Esophagus squamous epithelium (tissue), 5 donors: ENCODE results near the gene RFTN2. TPM values are rescaled to one million over a fixed set of nuclear protein-coding genes. Genes with fewer than 3 reads are reported as not detected.
A peak's percentile ranks its signal among the peaks of the same experiment; 100 is the strongest.

Experiments
- DNase-seq: peaks from one replicate; lab custom pipeline; 2025; lab: John Stamatoyannopoulos, UW
- H3K27ac ChIP-seq, 4 donors: fragments of 200-600 bp; sonication (generic); one replicate each; pipeline ENCODE4 v1.5.1; 2016 to 2019; ENCODE audit warnings: mild to moderate bottlenecking in 1 of 4
- H3K27me3 ChIP-seq, 4 donors: fragments of 200-600 bp; sonication (generic); 1 replicate in 3 of 4; 2 replicates in 1 of 4; pipeline versions ENCODE4 v1.5.1 to v1.6.0; 2017 to 2021; ENCODE audit warnings: antibody characterized with exemption in 1 of 4
- H3K36me3 ChIP-seq, 3 donors: fragments of 200-600 bp; sonication (generic); one replicate each; pipeline ENCODE4 v1.5.1; 2016 to 2019
- H3K4me1 ChIP-seq, 3 donors: fragments of 200-600 bp; sonication (generic); one replicate each; pipeline ENCODE4 v1.5.1; 2017 to 2019
- H3K4me3 ChIP-seq, 4 donors: fragments of 200-600 bp; sonication (generic); 1 replicate in 3 of 4; 2 replicates in 1 of 4; pipeline ENCODE4 v1.5.1; 2016 to 2019; ENCODE audit warnings: mild to moderate bottlenecking in 2 of 4, moderate library complexity in 1 of 4
- H3K9me3 ChIP-seq, 3 donors: fragments of 200-600 bp; sonication (generic); one replicate each; pipeline ENCODE4 v1.5.1; 2016 to 2019
- CTCF ChIP-seq, 6 experiments: fragments of 450-650 bp in 4 of 6; fragments of 200-600 bp in 2 of 6; sonication (generic) in 2 of 6; IDR thresholded peaks; one replicate each; pipeline ENCODE4 v1.5.1; 2016 to 2019; ENCODE audit warnings: antibody characterized with exemption in 6 of 6, mild to moderate bottlenecking in 4 of 6, moderate library complexity in 4 of 6
- POLR2A ChIP-seq, 4 donors: fragments of 450-650 bp; IDR thresholded peaks; one replicate each; pipeline ENCODE4 v1.6.1; 2017; ENCODE audit warnings: antibody characterized with exemption in 4 of 4, mild to moderate bottlenecking in 4 of 4, moderate library complexity in 3 of 4
- WGBS, 2 donors: methylation state at CpG; one replicate each; pipeline ENCODE4 v1.1.5; 2018; 5-methylcytosine and 5-hydroxymethylcytosine counted together
- intact Hi-C: fragments of 100-400 bp; cut with DNase I; formaldehyde crosslinking; loops from one replicate; pipeline ENCODE4 v1.15.0; 2022
- total RNA-seq, 4 donors: library from RNA; depleted of rRNA; stranded (reverse); fragments of >200 nt; gene quantifications; one replicate each; pipeline ENCODE4 v1.1.0, GENCODE V29; 2016
- donor health status: DM: yes; HTN: yes; CAD: no.

Gene RFTN2
- total RNA-seq, 4 donors from 2014 or later, result 1.4 to 7.4 (median 2.7) TPM; not detected in 1

GRCh38 chr2:197614532-197614931 is 60.9 kb downstream of the RFTN2 start:
- Histone ChIP-seq H3K27me3 (no peaks in the 10 kb centered on the region), H3K4me1 (peaks cover 6 to 38% (median 13%) of the 10 kb centered on the region in 3 donors), H3K9me3 (no peaks in the 10 kb centered on the region), H3K36me3 (peaks cover 0 to 5% (median 0%) of the 10 kb centered on the region in 3 donors), H3K4me3 (no peak overlapping the region), H3K27ac (peak overlapping the region; percentile 48 to 62 (median 58))
- 80 to 86% methylated on average over 1 of the region's 3 CpGs for WGBS, 2 donors
- intact Hi-C loops, result no loop called here
- no peak for DNase-seq
- TF ChIP-seq CTCF (IDR thresholded peaks at IDR 0.05), result no peak
- no peak for TF ChIP-seq POLR2A (IDR thresholded peaks at IDR 0.05)

GRCh38 chr2:197613509-197613987 is 61.8 kb downstream of the RFTN2 start:
- H3K4me1 ChIP-seq, result peaks cover 6 to 38% (median 13%) of the 10 kb centered on the region in 3 donors
- H3K4me3 ChIP-seq, result no peak overlapping the region
- intact Hi-C loops, result no loop called here
- TF ChIP-seq POLR2A (IDR thresholded peaks at IDR 0.05) (no peak), CTCF (IDR thresholded peaks at IDR 0.05) (no peak)
- no peak for DNase-seq
- H3K36me3 ChIP-seq, result peaks cover 0 to 5% (median 0%) of the 10 kb centered on the region in 3 donors
- H3K27ac ChIP-seq, result peak overlapping the region in 3 of 4 donors; percentile 29 to 62 (median 61)
- H3K27me3 ChIP-seq, result no peaks in the 10 kb centered on the region
- H3K9me3 ChIP-seq, result no peaks in the 10 kb centered on the region
- 0 to 17% methylated on average over 1 of the region's 1 CpG for WGBS, 2 donors

GRCh38 chr2:197606180-197606579 is 69.2 kb downstream of the RFTN2 start:
- H3K27ac ChIP-seq, result no peak overlapping the region
- no peaks in the 10 kb centered on the region for H3K36me3 ChIP-seq
- intact Hi-C loops, result no loop called here
- H3K4me3 ChIP-seq, result no peak overlapping the region
- TF ChIP-seq POLR2A (IDR thresholded peaks at IDR 0.05) (no peak), CTCF (IDR thresholded peaks at IDR 0.05) (no peak)
- no peaks in the 10 kb centered on the region for H3K9me3 ChIP-seq
- 81 to 93% methylated on average over 2 of the region's 2 CpGs for WGBS, 2 donors
- no peak for DNase-seq
- H3K4me1 ChIP-seq, result no peaks in the 10 kb centered on the region
- no peaks in the 10 kb centered on the region for H3K27me3 ChIP-seq

- TF ChIP-seq POLR2A (IDR thresholded peaks at IDR 0.05) (no peak), CTCF (IDR thresholded peaks at IDR 0.05) (no peak)
- Histone ChIP-seq H3K36me3 (no peaks in the 10 kb centered on the region), H3K4me3 (no peak overlapping the region), H3K27ac (no peak overlapping the region), H3K4me1 (peaks cover 2 to 7% (median 3%) of the 10 kb centered on the region in 3 donors), H3K27me3 (no peaks in the 10 kb centered on the region), H3K9me3 (no peaks in the 10 kb centered on the region)
- intact Hi-C loops, result no loop called here
- WGBS, 2 donors, result 45 to 60% methylated on average over 1 of the region's 1 CpG
- DNase-seq, result no peak
Observed at GRCh38 chr2:197604117-197604860, 71.1 kb downstream of the RFTN2 start.

GRCh38 chr2:197601726-197602125 is 73.7 kb downstream of the RFTN2 start:
- intact Hi-C loops, result no loop called here
- no peak overlapping the region for H3K4me3 ChIP-seq
- H3K27me3 ChIP-seq, result no peaks in the 10 kb centered on the region
- DNase-seq, result no peak
- no peak overlapping the region for H3K27ac ChIP-seq
- H3K36me3 ChIP-seq, result no peaks in the 10 kb centered on the region
- WGBS, 2 donors, result 44 to 60% methylated on average over 2 of the region's 2 CpGs
- no peak for TF ChIP-seq CTCF (IDR thresholded peaks at IDR 0.05)
- no peak for TF ChIP-seq POLR2A (IDR thresholded peaks at IDR 0.05)
- no peaks in the 10 kb centered on the region for H3K9me3 ChIP-seq
- H3K4me1 ChIP-seq, result peaks cover 3 to 22% (median 7%) of the 10 kb centered on the region in 3 donors
